ENCODE measurements around the gene CTNND2.

CTNND2 gene

GRCh38 chr5:11528720-11529119, 375.5 kb downstream of the CTNND2 start:
- no peaks in the 10 kb centered on the region for H3K27me3 ChIP-seq (ENCODE audit: control insufficient read depth, insufficient read depth, low read length)
- no peak overlapping the region for H3K9ac ChIP-seq (ENCODE audit: low read depth, low read length)
- H3K4me1 ChIP-seq (ENCODE audit: control insufficient read depth, insufficient read depth, low read length) = peaks cover 6% of the 10 kb centered on the region
- no peaks in the 10 kb centered on the region for H3K9me3 ChIP-seq (ENCODE audit: control insufficient read depth, insufficient read depth, low read length)
- H3K4me3 ChIP-seq (ENCODE audit: low read depth, low read length) = no peak overlapping the region
- no peaks in the 10 kb centered on the region for H3K36me3 ChIP-seq (ENCODE audit: control insufficient read depth, insufficient read depth, low read length)

GRCh38 chr5:11527652-11528349, 376.4 kb downstream of the CTNND2 start:
- Histone ChIP-seq H3K27me3 (ENCODE audit: control insufficient read depth, insufficient read depth, low read length) (no peaks in the 10 kb centered on the region), H3K9ac (ENCODE audit: low read depth, low read length) (no peak overlapping the region), H3K36me3 (ENCODE audit: control insufficient read depth, insufficient read depth, low read length) (no peaks in the 10 kb centered on the region), H3K9me3 (ENCODE audit: control insufficient read depth, insufficient read depth, low read length) (no peaks in the 10 kb centered on the region), H3K4me3 (ENCODE audit: low read depth, low read length) (no peak overlapping the region), H3K4me1 (ENCODE audit: control insufficient read depth, insufficient read depth, low read length) (peaks cover 6% of the 10 kb centered on the region)

DNA sequence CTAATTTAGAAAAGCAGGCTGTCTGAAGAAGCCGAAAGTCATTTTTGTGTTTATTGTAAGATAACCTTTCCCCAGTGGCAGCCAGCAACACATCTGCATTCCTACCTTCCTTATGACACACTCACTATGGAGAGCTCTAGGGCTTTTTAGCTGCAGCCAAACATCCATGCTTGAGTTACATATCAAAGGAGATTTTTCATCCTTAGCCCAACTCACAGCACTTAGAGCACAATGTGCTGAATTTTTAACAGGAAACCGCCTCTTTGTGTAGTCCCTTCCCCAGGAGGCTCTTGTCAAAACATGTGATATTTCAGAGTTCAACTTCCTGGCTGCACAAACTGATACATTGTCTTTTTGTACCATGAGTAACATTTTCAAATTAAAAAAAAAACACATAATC, 379.2 kb downstream of the CTNND2 start:
- Histone ChIP-seq H3K36me3 (ENCODE audit: control insufficient read depth, insufficient read depth, low read length) (no peaks in the 10 kb centered on the region), H3K9me3 (ENCODE audit: control insufficient read depth, insufficient read depth, low read length) (no peaks in the 10 kb centered on the region), H3K27me3 (ENCODE audit: control insufficient read depth, insufficient read depth, low read length) (no peaks in the 10 kb centered on the region), H3K4me3 (ENCODE audit: low read depth, low read length) (no peak overlapping the region), H3K9ac (ENCODE audit: low read depth, low read length) (no peak overlapping the region), H3K4me1 (ENCODE audit: control insufficient read depth, insufficient read depth, low read length) (peaks cover 6% of the 10 kb centered on the region)

- Histone ChIP-seq H3K27me3 (ENCODE audit: control insufficient read depth, insufficient read depth, low read length) (no peaks in the 10 kb centered on the region), H3K36me3 (ENCODE audit: control insufficient read depth, insufficient read depth, low read length) (no peaks in the 10 kb centered on the region), H3K4me1 (ENCODE audit: control insufficient read depth, insufficient read depth, low read length) (peaks cover 6% of the 10 kb centered on the region), H3K4me3 (ENCODE audit: low read depth, low read length) (no peak overlapping the region), H3K9ac (ENCODE audit: low read depth, low read length) (no peak overlapping the region), H3K9me3 (ENCODE audit: control insufficient read depth, insufficient read depth, low read length) (no peaks in the 10 kb centered on the region)
Observed at GRCh38 chr5:11524188-11524587, 380.1 kb downstream of the CTNND2 start.

DNA sequence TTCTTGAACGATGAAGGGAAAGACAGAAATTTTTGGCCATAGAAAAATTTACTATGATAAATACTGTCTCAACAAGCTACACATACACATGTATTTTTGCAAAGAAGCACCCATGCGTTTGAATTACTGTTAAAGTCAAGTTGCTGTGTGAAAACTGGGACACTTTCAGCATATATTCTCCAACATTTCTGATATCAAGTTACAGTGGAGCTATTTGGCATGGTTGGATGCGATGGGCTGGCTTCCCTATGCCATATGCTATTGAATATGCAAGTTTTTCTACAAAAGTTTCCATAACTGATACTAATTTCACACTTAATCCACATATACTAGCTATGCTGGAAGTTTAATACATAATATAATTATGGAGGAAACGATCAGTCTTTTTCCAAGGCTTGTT, 381.4 kb downstream of the CTNND2 start:
- H3K27me3 ChIP-seq (ENCODE audit: control insufficient read depth, insufficient read depth, low read length) = no peaks in the 10 kb centered on the region
- no peaks in the 10 kb centered on the region for H3K36me3 ChIP-seq (ENCODE audit: control insufficient read depth, insufficient read depth, low read length)
- H3K4me3 ChIP-seq (ENCODE audit: low read depth, low read length) = no peak overlapping the region
- no peak overlapping the region for H3K9ac ChIP-seq (ENCODE audit: low read depth, low read length)
- peaks cover 6% of the 10 kb centered on the region for H3K4me1 ChIP-seq (ENCODE audit: control insufficient read depth, insufficient read depth, low read length)
- no peaks in the 10 kb centered on the region for H3K9me3 ChIP-seq (ENCODE audit: control insufficient read depth, insufficient read depth, low read length)

- Histone ChIP-seq H3K36me3 (ENCODE audit: control insufficient read depth, insufficient read depth, low read length) (no peaks in the 10 kb centered on the region), H3K4me3 (ENCODE audit: low read depth, low read length) (no peak overlapping the region), H3K9me3 (ENCODE audit: control insufficient read depth, insufficient read depth, low read length) (no peaks in the 10 kb centered on the region), H3K4me1 (ENCODE audit: control insufficient read depth, insufficient read depth, low read length) (peaks cover 4% of the 10 kb centered on the region), H3K9ac (ENCODE audit: low read depth, low read length) (no peak overlapping the region), H3K27me3 (ENCODE audit: control insufficient read depth, insufficient read depth, low read length) (no peaks in the 10 kb centered on the region)
Observed at GRCh38 chr5:11520241-11520930, 383.9 kb downstream of the CTNND2 start.

DNA sequence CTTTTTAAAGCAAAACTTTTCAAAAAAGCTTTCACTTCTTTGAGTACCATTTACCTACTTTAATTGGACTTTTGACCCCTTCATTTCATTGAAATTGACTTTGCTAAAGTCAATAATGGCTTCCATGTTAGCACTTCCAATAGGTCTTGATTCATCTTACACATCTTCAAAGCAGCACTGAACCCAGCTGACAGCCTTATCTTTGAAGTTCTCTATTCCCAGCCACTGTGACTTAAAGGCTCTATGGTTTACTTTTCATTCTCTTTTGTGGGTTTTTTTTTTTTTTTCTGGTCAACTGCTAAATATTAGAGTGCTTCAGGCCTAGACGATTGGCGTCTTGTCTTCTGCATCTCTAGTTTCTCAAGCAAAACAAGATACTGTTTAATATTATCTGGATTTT, 385.0 kb downstream of the CTNND2 start:
- Histone ChIP-seq H3K9me3 (ENCODE audit: control insufficient read depth, insufficient read depth, low read length) (no peaks in the 10 kb centered on the region), H3K4me3 (ENCODE audit: low read depth, low read length) (no peak overlapping the region), H3K36me3 (ENCODE audit: control insufficient read depth, insufficient read depth, low read length) (no peaks in the 10 kb centered on the region), H3K27me3 (ENCODE audit: control insufficient read depth, insufficient read depth, low read length) (no peaks in the 10 kb centered on the region), H3K9ac (ENCODE audit: low read depth, low read length) (no peak overlapping the region), H3K4me1 (ENCODE audit: control insufficient read depth, insufficient read depth, low read length) (peaks cover 4% of the 10 kb centered on the region)

DNA sequence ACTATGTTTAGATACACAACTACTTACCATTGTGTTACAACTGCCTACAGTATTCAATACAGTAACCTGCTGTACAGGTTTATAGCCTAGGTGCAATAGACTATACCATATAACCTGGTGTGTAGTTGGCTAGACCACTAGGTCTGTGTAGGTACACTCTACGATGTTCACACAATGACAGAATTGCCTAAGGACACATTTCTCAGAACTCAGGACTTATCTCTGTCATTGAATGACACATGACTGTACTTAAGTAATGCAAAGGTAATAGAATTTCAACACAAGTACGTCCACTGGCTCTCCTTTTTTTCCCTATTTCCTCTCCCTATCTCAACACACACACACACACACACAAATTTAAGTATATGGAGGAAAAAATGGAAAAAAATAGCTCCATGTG, 385.6 kb downstream of the CTNND2 start:
- Histone ChIP-seq H3K4me3 (ENCODE audit: low read depth, low read length) (no peak overlapping the region), H3K36me3 (ENCODE audit: control insufficient read depth, insufficient read depth, low read length) (no peaks in the 10 kb centered on the region), H3K4me1 (ENCODE audit: control insufficient read depth, insufficient read depth, low read length) (peaks cover 4% of the 10 kb centered on the region), H3K9me3 (ENCODE audit: control insufficient read depth, insufficient read depth, low read length) (no peaks in the 10 kb centered on the region), H3K9ac (ENCODE audit: low read depth, low read length) (no peak overlapping the region), H3K27me3 (ENCODE audit: control insufficient read depth, insufficient read depth, low read length) (no peaks in the 10 kb centered on the region)

GRCh38 chr5:11514705-11515432, 389.4 kb downstream of the CTNND2 start:
- no peaks in the 10 kb centered on the region for H3K9me3 ChIP-seq (ENCODE audit: control insufficient read depth, insufficient read depth, low read length)
- no peaks in the 10 kb centered on the region for H3K36me3 ChIP-seq (ENCODE audit: control insufficient read depth, insufficient read depth, low read length)
- H3K4me3 ChIP-seq (ENCODE audit: low read depth, low read length) = no peak overlapping the region
- H3K27me3 ChIP-seq (ENCODE audit: control insufficient read depth, insufficient read depth, low read length) = no peaks in the 10 kb centered on the region
- no peak overlapping the region for H3K9ac ChIP-seq (ENCODE audit: low read depth, low read length)
- peaks cover 6% of the 10 kb centered on the region for H3K4me1 ChIP-seq (ENCODE audit: control insufficient read depth, insufficient read depth, low read length)

GRCh38 chr5:11511878-11512277, 392.4 kb downstream of the CTNND2 start:
- peaks cover 6% of the 10 kb centered on the region for H3K4me1 ChIP-seq (ENCODE audit: control insufficient read depth, insufficient read depth, low read length)
- H3K9me3 ChIP-seq (ENCODE audit: control insufficient read depth, insufficient read depth, low read length) = no peaks in the 10 kb centered on the region
- H3K4me3 ChIP-seq (ENCODE audit: low read depth, low read length) = no peak overlapping the region
- no peaks in the 10 kb centered on the region for H3K36me3 ChIP-seq (ENCODE audit: control insufficient read depth, insufficient read depth, low read length)
- H3K27me3 ChIP-seq (ENCODE audit: control insufficient read depth, insufficient read depth, low read length) = no peaks in the 10 kb centered on the region
- H3K9ac ChIP-seq (ENCODE audit: low read depth, low read length) = no peak overlapping the region

GRCh38 chr5:11510889-11511288, 393.4 kb downstream of the CTNND2 start:
- Histone ChIP-seq H3K4me1 (ENCODE audit: control insufficient read depth, insufficient read depth, low read length) (peaks cover 6% of the 10 kb centered on the region), H3K9ac (ENCODE audit: low read depth, low read length) (no peak overlapping the region), H3K4me3 (ENCODE audit: low read depth, low read length) (no peak overlapping the region), H3K9me3 (ENCODE audit: control insufficient read depth, insufficient read depth, low read length) (no peaks in the 10 kb centered on the region), H3K27me3 (ENCODE audit: control insufficient read depth, insufficient read depth, low read length) (no peaks in the 10 kb centered on the region), H3K36me3 (ENCODE audit: control insufficient read depth, insufficient read depth, low read length) (no peaks in the 10 kb centered on the region)

DNA sequence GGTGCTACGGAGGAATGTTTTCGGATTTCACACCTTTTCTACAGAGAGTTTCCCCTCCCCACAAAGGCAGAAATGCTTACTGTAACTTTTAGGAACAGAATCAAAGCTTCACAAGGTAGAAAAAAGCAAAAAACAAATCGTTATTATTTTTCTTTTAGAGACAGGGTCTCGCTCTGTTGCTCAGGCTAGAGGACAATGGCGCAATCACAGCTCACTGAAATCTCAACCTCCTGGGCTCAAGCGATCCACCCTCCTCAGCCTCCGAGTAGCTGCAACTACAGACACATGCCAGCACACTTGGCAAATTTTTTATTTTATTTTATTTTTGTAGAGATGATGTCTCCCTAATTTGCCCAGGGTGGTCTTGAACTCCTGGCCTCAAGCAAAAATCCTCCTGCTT, 394.5 kb downstream of the CTNND2 start:
- Histone ChIP-seq H3K27me3 (ENCODE audit: control insufficient read depth, insufficient read depth, low read length) (no peaks in the 10 kb centered on the region), H3K4me3 (ENCODE audit: low read depth, low read length) (no peak overlapping the region), H3K9me3 (ENCODE audit: control insufficient read depth, insufficient read depth, low read length) (no peaks in the 10 kb centered on the region)

More for the DNA sequence above, 394.5 kb downstream of the CTNND2 start:
- Histone ChIP-seq H3K4me1 (ENCODE audit: control insufficient read depth, insufficient read depth, low read length) (peaks cover 2% of the 10 kb centered on the region), H3K9ac (ENCODE audit: low read depth, low read length) (no peak overlapping the region), H3K36me3 (ENCODE audit: control insufficient read depth, insufficient read depth, low read length) (no peaks in the 10 kb centered on the region)
